GM04503 (cell line): ENCODE results near the gene IGDCC3.
A peak's percentile ranks its signal among the peaks of the same experiment; 100 is the strongest.

Experiments used
- DNase-seq: peaks from one replicate; pipeline ENCODE4 v3.0.0-alpha.2; 2012; ENCODE audit warnings: low read depth

The IGDCC3 gene

DNA sequence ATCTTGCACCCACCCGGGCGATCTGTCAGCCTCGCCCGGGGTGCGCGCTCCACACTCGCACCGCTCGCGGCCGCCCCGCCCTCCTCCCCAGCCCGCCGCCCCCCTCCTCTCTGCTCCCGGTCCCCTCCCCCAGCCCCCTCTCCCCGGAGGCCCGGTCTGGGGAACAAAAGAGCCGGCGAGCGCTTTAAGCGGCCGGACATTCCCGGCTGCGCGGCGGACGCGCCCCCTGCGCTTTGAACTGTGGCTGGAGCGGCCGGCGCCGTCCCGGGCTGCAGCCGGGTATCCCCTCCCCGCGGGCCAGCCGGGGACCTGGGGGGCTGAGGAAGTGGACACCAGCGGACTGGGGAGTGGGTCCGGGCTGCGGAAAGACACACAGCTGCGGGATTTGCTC is at the start of gene IGDCC3:
Gene IGDCC3, minus strand, starts transcription at position 27 of the 391 bp plus-strand sequence. CDS start 214 bp downstream, outside the sequence.
- DNase-seq: no peak

DNA sequence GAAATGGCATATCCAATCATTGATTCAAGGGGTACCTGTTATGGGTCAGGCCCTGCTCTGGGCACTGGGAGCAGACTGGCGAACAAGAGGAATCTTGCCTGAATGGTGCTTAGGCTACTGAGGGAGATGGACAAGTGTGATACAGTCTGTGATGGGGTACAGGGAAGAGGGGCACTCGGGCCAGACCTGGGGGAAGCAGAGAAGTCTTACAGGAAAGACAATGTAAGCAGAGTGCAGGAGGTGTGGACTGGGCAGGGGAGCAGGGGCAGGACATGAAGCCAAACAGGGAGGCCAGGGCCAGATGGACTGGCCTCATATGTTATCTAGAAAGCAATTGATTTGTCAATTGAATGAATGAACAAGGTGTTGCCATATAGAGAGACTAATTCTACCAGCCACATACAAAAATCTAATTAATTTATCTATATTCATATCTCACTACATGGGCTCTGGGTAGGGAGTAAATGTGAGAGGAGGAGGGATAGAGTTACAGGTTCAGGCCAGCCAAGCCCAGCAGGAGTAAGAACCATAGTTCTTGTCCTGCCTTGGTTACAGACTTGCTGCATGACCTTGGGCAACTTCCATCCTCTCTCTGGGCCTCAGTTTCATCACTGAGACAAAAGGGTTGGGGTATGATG is 48.5 kb upstream of the IGDCC3 start:
- DNase-seq: no peak

DNA sequence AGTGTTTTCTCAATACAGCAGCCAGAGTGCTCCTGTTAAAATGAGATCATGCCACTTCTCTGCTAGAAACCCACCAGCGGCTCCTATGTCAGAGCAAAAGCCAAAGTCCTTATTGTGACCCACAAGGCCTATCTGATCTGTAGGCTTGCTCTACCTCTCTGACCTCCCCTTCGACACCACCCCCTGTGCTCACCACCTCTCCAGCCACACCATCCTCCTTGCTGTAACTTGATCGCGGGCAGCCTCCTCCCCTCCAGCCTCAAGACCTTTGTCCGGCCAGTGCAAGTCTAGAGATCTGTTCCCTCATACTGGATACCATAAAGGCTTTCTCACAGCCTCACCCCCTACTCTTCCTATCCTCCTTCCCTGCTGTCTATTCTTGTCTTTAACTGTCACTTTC is 46.9 kb upstream of the IGDCC3 start:
- DNase-seq: no peak

DNA sequence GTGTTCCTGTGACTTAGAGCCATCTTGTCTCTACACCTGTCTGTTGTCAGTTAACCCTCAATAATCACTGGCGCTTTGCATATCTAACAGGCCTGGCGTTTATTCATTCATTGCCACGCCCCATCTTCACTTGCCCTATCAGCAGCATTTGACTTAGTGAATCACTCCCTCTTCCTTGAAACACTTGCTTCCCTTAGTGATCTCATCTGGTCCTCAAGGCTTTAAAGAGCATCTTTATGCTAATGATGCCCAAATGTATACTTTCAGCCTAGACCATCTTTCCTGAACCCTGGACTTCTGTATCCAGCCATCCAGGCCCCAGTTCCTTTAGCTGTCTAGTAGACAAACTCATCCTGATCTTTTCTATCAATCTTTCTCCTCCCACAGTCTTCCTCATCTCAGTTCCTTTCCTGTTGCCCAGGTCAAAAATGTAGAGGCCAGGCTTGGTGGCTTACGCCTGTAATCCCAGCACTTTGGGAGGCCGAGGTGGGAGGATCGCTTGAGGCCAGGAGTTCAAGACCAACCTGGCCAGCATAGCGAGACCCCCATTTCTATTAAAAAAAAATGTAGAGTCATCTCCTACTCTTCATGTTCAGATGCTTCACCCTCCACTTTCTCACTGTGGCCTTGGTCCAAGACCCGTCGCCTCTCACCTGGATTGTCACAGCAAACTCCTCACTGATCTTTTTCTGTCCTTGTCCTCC is 46.3 kb upstream of the IGDCC3 start:
- no peak for DNase-seq

- DNase-seq: no peak
Observed at GRCh38 chr15:65423150-65423975, 45.6 kb upstream of the IGDCC3 start.

DNA sequence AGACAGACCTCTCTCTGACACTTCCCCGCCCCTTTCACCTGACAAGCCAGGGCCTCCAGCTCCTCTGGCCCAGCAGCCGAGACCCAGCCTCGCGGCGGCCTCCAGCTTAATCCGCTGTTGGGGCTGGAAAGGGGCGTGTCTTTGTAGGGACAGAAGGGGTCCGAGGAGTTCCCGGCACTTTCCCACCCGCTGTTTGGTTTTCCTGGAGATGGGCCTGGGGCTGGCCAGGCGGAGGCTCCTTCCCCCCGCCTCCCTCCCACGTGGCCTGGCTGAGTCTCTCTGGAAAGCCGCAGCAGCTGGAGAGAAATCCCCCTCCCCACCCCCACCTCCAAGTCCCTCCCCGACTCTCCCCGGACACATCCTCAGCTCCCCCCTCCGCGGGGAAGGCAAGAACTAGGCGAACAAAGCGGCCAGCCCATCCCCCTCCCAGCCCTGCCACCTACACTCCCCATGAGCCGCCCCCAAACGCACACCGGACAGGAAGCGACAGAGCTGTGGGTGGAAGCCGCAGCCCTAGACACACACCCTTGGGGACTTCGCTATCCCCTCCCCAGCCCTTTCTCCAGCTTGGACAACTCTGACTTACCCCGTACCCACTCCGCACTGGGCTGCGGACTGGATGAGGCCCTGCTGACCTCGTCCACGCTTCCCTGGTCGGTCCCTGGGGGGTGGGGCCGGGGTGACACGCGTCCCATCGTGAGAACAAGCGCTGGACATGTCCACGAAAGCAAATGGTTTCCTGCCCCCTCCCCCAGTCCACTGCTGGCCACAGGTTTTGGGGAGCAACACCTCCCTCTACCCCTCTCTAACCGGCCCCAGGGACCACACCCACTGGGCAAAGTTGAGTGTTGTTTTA is 43.8 kb upstream of the IGDCC3 start:
- DNase-seq: no peak

GRCh38 chr15:65420975-65421359 is 43.2 kb upstream of the IGDCC3 start:
- DNase-seq: no peak

DNA sequence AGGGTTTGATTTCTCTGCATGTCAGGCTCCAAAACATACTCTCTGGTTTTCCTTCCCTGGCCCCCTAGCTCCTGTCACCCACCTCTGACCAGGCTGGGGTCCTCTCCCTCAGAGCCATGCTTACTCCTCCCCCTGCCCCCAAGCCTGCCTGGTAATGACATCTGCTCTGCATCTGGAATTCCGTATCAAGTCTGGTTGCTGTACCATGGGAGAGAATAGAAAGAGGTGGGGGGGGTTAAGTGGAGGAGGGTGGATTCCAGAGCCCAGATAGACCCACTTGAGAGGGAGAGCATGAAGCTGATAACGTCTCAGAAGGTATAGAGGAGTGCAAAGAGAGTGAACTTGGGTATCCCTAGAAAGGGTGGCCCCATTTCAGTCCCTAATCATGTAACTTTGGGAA is 40.8 kb upstream of the IGDCC3 start:
- DNase-seq: no peak

GRCh38 chr15:65416845-65417416 is 39.1 kb upstream of the IGDCC3 start:
- DNase-seq: no peak

DNA sequence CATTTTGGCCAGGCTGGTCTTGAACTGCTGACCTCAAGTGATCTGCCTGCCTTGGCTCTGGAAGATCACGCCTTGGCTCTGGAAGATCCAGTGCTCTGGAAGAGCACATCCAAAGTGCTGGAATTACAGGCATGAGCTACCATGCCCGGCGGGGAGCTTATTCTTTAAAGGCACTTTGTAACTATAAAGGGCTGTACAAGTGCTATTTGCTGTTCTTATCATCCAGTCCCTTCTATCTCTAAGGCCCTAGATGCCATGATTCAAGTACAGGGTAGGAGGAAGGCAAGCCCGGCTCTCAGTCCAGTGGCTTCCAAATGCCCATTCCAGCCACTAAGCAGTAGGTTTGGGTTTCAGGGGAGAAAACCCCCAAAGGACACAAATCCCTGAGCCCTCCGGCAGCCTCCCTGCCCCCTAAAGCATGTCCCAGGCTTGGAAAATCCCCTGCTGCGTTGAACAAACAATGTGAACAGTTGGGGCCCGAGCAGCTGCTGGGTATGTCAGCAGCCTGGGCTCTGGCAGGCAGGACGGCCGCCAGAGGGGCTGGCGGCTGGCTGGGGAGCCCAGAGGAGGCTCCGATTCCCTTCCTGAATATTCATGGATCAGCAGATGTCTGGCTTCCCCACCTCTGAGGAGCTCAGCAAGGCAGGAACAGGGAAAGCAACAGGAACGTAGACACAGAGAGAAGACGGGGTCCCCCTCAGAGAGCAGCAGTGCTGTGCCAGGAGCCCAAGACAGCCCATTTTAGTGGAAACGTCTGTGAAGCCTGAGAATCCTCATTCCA is 37.2 kb upstream of the IGDCC3 start:
- no peak for DNase-seq

DNA sequence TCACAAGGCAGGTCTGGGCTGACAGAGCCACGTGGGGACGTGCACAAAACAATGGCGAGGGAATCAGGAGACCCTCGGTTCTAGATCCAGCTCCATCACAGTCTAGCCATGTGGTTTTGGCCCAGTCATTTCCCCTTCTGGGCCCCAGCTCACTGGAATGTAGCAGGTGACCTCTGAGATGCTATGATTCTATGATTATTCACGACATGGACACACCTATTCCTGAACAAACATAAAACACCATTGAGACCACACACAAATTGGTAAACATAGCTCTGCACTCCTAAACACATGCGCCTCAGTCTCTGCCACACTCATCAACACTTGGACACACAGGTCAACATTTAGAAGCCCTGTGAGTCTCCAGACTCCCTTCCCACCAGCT is 36.0 kb upstream of the IGDCC3 start:
- DNase-seq: no peak

DNA sequence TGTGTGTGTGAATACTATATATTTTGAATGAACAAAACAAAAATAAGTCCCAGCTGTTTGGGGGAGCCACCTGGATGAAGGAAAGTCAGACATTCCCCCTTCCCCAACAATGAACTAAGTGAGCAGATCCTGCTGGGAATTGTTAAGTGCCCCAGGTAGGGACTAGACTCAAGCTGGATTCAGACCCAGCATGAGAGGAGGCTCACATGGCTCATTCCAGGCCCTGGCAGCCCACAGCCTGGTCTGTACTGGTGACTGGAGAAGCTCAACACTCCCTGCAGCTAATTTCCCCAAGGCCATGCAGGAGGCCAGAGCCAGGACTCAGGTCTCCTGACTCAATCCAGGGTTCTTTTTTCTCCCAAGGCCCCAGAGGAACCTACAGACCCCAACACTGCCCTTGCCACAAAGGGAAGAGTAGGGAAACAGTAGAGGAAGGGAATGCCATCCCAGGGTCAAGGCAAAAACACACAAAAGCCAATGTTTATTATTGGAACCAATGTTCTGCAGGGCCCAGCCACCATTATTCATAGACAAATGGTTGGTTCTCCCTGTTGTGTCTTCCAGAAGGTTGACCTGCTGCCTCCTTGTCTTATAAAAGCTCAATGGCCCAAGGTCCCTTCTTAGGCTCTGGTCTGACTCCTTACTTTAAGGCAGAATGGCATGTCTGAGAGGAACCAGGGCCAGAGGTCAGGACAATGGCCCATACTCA is 35.4 kb upstream of the IGDCC3 start:
- no peak for DNase-seq

- no peak for DNase-seq
Observed at GRCh38 chr15:65412556-65412955, 34.8 kb upstream of the IGDCC3 start.

GRCh38 chr15:65411465-65412071 is 33.8 kb upstream of the IGDCC3 start:
- DNase-seq: no peak

DNA sequence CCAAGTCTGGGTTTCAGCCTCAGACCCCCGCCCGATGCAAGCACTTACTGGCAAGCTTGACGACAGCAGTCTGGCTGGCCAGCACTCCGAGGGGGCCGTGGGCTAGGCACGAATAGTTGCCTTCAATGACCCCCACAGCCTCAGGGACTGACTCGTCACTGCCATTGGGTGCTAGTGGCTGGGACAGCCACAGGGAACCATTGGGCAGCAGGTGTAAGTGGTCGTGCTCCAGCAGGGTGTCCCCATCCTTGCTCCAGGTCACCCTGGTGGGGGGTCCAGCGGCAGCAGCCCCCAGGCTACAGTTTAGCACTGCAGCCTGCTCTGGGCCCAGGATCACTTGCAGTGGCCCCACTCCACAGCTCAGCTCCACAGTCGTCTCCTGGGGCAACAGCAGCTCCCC is 33.2 kb upstream of the IGDCC3 start:
- no peak for DNase-seq

DNA sequence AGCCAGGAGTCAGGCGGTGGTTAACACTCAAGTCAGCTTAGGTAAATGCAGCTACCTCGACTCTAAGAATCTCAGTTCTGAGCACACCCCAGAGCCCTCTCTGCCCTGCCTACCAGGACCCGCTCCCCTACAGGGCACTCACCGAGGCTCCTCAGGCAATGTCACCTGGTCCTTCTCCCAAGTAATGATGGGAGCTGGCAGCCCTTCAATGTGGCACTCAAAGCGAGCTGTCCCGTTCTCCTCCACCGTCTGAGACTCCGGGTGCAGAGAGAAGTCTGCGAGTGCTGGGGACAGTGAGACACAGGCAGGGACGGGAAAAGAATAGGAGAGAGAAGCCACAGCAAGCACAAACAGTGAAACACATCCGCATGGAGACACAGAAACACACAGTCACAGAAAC is 32.2 kb upstream of the IGDCC3 start:
- no peak for DNase-seq

DNA sequence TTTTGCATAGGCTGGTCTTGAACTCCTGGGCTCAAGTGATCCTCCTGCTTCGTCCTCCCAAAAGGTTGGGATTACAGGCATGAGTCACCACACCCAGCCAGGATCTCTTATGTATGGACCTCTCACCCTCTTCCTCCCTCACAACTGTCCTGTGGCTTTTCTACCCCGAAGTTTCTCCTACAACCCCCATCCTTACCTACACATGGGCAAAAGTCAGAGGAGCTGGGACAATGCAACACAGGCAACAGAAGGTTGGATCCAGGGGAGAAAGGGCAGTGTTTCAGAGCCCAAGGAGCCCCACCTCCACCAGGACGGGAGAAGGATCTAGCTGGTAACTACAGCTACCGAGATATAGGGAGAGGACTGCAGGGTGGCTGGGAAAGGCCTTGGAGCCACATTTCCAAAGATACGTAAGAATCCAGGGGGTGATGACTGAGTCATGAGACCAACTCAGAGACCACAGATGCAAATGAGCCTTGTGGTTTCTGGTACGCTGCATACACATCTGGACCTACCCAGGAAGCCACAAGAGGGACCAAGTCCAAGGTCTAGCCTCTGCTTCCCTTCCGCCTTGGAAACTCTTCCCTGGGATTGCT is 31.3 kb upstream of the IGDCC3 start:
- DNase-seq: peak; percentile 81

DNA sequence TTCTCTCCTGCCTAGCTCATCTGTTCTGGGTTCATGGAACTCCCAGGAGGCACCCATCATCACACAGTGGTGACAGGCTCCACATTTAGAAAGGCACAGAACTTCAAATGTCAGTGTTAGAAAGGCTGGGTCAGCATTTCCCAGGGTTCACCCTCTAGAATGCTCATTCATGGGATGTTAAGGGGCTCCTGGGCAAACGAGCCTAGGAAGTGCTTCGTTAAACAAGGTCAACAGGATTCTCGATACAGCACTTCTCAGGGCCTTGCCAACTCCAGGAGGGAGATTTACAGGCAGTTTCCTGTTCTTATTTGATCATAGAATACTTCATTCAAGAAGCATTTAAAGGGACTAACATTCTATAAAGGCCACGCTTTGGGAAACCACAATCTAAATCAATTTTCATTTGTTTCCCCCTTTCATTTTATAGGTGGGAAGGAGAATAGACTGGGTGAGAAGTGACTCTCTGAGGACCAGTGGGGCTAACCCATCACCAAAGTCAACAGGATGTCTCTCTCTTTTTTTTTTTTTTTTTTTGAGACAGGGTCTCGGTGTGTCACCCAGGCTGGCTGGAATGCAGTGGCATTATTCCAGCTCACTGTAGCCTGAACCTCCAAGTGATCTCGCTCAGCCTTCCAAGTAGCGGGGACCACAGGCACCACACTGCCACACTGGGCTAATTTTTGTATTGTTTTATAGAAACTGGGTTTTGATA is 30.7 kb upstream of the IGDCC3 start:
- no peak for DNase-seq
